ENCODE measurements around the gene FBXO34. TPM values are rescaled to one million over a fixed set of nuclear protein-coding genes. Genes with fewer than 3 reads are reported as not detected.

The FBXO34 gene
- total RNA-seq, 4 donors from 2014 or later = 23.9 to 40.8 (median 32.6) TPM

GRCh38 chr14:55347748-55348147 is 76.5 kb downstream of the FBXO34 start:
- Histone ChIP-seq H3K9me3 (no peaks in the 10 kb centered on the region), H3K36me3 (peaks cover 0 to 24% (median 0%) of the 10 kb centered on the region in 3 donors), H3K27ac (no peak overlapping the region), H3K4me1 (peaks cover 0 to 18% (median 2%) of the 10 kb centered on the region in 4 donors), H3K27me3 (no peaks in the 10 kb centered on the region), H3K4me3 (no peak overlapping the region)
- DNase-seq (ENCODE audit: low spot score in 2 of 2) = no peak
- 78 to 88% methylated on average over 3 of the region's 3 CpGs for WGBS, 2 donors
- TF ChIP-seq EP300 (IDR thresholded peaks at IDR 0.05) (no peak), POLR2A (IDR thresholded peaks at IDR 0.05) (no peak)
- TF ChIP-seq, protein P1, sequence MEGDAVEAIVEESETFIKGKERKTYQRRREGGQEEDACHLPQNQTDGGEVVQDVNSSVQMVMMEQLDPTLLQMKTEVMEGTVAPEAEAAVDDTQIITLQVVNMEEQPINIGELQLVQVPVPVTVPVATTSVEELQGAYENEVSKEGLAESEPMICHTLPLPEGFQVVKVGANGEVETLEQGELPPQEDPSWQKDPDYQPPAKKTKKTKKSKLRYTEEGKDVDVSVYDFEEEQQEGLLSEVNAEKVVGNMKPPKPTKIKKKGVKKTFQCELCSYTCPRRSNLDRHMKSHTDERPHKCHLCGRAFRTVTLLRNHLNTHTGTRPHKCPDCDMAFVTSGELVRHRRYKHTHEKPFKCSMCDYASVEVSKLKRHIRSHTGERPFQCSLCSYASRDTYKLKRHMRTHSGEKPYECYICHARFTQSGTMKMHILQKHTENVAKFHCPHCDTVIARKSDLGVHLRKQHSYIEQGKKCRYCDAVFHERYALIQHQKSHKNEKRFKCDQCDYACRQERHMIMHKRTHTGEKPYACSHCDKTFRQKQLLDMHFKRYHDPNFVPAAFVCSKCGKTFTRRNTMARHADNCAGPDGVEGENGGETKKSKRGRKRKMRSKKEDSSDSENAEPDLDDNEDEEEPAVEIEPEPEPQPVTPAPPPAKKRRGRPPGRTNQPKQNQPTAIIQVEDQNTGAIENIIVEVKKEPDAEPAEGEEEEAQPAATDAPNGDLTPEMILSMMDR (IDR thresholded peaks at IDR 0.05) = no peak

- no peaks in the 10 kb centered on the region for H3K9me3 ChIP-seq
- TF ChIP-seq EP300 (IDR thresholded peaks at IDR 0.05) (no peak), POLR2A (IDR thresholded peaks at IDR 0.05) (no peak)
- TF ChIP-seq, protein P1 (IDR thresholded peaks at IDR 0.05) = no peak
- peaks cover 0 to 26% (median 0%) of the 10 kb centered on the region in 3 donors for H3K36me3 ChIP-seq
- H3K4me3 ChIP-seq = no peak overlapping the region
- no peak for DNase-seq (ENCODE audit: low spot score in 2 of 2)
- 80% methylated on average over 4 of the region's 4 CpGs for WGBS, 2 donors
- no peak overlapping the region for H3K27ac ChIP-seq
- no peaks in the 10 kb centered on the region for H3K27me3 ChIP-seq
- H3K4me1 ChIP-seq = peaks cover 0 to 18% (median 2%) of the 10 kb centered on the region in 4 donors
Observed at GRCh38 chr14:55348766-55349453, 77.7 kb downstream of the FBXO34 start.

DNA sequence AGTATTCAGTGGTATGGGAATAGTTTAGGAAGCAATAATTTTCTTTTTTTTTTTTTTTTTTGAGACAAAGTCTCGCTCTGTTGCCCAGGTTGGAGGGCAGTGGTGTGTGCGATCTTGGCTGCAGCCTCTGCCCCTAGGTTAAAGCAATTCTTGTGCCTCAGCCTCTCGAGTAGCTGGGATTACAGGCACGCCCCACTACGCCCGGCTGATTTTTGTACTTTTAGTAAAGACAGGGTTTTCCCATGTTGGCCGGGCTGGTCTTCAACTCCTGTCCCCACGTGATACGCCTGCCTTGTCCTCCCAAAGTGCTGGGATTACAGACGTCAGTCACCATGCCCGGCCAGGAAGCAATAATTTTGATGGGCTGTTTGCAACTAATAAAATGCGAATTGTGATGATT is 78.3 kb downstream of the FBXO34 start:
- Histone ChIP-seq H3K4me1 (peaks cover 0 to 18% (median 2%) of the 10 kb centered on the region in 4 donors), H3K36me3 (peaks cover 0 to 26% (median 0%) of the 10 kb centered on the region in 3 donors), H3K4me3 (no peak overlapping the region), H3K27ac (no peak overlapping the region), H3K27me3 (no peaks in the 10 kb centered on the region), H3K9me3 (no peaks in the 10 kb centered on the region)
- TF ChIP-seq POLR2A (IDR thresholded peaks at IDR 0.05) = no peak
- TF ChIP-seq EP300 (IDR thresholded peaks at IDR 0.05) = no peak
- TF ChIP-seq, protein P1 (IDR thresholded peaks at IDR 0.05) = no peak
- 44 to 64% methylated on average over 12 of the region's 12 CpGs for WGBS, 2 donors
- DNase-seq (ENCODE audit: low spot score in 2 of 2) = no peak

GRCh38 chr14:55350461-55350860 is 79.2 kb downstream of the FBXO34 start:
- H3K4me1 ChIP-seq = peaks cover 0 to 18% (median 2%) of the 10 kb centered on the region in 4 donors
- no peak overlapping the region for H3K4me3 ChIP-seq
- peaks cover 0 to 26% (median 0%) of the 10 kb centered on the region in 3 donors for H3K36me3 ChIP-seq
- 97 to 99% methylated on average over 4 of the region's 4 CpGs for WGBS, 2 donors
- H3K27me3 ChIP-seq = no peaks in the 10 kb centered on the region
- no peaks in the 10 kb centered on the region for H3K9me3 ChIP-seq
- no peak for DNase-seq (ENCODE audit: low spot score in 2 of 2)
- no peak overlapping the region for H3K27ac ChIP-seq
- TF ChIP-seq EP300 (IDR thresholded peaks at IDR 0.05) (no peak), POLR2A (IDR thresholded peaks at IDR 0.05) (no peak)
- TF ChIP-seq, protein P1 (IDR thresholded peaks at IDR 0.05) = no peak

DNA sequence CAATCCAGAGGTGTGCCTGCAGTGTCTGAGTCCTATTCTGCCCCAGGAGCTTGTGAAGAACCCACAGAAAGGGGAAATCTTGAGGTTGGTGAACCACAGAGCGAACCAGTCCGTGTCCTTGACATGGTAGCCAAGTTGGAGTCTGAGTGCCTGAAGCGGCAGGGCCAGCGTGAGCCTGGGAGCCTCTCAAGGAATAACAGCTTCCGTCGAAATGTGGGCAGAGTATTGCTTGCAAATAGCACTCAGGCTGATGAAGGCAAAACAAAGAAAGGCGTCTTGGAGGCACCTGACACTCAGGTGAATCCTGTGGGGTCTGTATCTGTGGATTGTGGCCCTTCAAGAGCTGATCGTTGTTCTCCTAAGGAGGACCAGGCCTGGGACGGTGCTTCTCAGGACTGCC is 79.9 kb downstream of the FBXO34 start:
- Histone ChIP-seq H3K36me3 (peaks cover 0 to 26% (median 0%) of the 10 kb centered on the region in 3 donors), H3K9me3 (no peaks in the 10 kb centered on the region), H3K4me3 (no peak overlapping the region), H3K27me3 (no peaks in the 10 kb centered on the region), H3K4me1 (peaks cover 0 to 15% (median 2%) of the 10 kb centered on the region in 4 donors), H3K27ac (no peak overlapping the region)
- TF ChIP-seq POLR2A (IDR thresholded peaks at IDR 0.05) = no peak
- TF ChIP-seq, protein P1 (IDR thresholded peaks at IDR 0.05) = no peak
- no peak for TF ChIP-seq EP300 (IDR thresholded peaks at IDR 0.05)
- 95 to 96% methylated on average over 9 of the region's 9 CpGs for WGBS, 2 donors
- no peak for DNase-seq (ENCODE audit: low spot score in 2 of 2)
